Measurements from ENCODE around the gene NT5DC3.
"Not testable (repeated sequence)": the region's sequence is repeated elsewhere in the genome, so short reads cannot be mapped to it uniquely, and the experiment has no call there.

Gene NT5DC3

DNA sequence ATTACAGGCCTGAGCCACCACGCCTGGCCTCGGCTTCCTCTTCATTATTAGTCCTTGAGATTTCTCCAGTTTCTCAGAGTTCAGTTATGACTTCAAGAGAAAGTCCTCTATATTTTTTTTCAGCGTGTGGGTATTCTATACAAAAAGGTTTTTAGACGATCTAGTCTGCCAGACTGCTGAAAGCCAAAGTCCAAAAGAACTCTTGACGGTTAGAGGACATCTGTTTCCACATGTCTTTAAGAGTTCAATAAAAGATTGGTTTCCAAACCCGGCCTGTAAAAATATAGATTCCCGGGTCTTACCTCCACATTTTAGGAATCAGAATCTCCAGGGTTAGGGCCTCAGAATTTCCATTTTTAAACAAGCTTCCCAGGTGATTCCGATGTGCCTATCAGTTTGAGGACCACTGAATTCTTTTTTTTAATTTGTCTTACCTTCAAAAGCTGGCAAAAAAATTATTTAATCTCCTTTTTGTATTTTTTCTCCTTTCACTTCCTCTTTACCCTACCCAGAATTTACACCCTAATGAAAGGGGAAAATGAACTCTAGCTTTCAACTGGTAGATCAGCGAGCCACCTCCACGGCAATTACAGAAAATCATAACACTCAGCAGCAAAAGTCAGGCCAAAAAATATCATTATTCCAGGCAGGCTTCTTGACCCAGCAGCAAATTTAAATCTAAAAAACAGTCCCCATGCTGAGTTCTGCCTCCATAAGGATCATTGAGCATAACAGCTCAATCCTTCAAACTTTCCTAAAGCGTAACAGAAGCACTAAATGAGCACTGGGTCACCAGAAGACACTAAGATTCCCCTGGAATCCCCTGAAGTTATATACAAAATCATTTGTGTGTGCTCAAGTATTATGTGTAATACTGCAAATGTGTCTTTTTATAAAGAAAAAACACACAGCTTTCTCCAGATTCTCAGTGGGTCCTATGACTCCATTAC lies 8.7 kb downstream of the NT5DC3 start:
- DNase-seq, result no peak

GRCh38 chr12:103830730-103831320 lies 10.2 kb downstream of the NT5DC3 start:
- no peak for DNase-seq

DNA sequence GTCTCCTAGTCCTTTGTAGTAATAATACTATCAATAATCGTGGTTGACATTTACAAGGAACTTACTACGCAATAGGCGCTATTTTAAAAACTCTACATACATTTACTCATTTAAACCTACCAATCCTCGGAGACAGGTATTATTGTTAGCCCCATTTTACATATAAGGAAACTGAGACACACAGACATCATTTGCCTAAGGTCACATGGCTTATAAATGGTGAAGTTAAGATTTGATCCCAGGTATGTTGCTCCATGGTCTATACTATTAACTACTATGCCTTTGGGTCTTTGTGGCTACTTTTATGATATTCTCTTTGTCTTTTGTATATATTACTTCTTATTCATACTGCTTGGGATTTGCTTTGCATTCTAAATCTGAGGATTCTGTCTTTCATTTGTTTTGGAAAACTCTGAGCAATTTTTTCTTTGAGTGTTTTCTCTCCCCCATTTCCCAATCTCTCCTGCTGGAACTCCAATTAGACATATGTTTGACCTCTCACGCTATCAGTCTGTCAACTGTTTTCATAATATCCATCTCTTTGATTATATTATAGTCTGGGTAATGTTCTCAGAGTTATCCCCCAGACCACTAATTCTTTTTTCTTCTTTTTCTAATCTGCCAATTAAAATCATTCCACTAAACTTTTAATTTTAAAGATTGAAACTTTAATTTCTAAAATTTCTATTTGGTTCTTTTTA lies 10.9 kb downstream of the NT5DC3 start:
- no peak for DNase-seq

- DNase-seq, result no peak
Measured at GRCh38 chr12:103829092-103829491, 11.9 kb downstream of the NT5DC3 start.

DNA sequence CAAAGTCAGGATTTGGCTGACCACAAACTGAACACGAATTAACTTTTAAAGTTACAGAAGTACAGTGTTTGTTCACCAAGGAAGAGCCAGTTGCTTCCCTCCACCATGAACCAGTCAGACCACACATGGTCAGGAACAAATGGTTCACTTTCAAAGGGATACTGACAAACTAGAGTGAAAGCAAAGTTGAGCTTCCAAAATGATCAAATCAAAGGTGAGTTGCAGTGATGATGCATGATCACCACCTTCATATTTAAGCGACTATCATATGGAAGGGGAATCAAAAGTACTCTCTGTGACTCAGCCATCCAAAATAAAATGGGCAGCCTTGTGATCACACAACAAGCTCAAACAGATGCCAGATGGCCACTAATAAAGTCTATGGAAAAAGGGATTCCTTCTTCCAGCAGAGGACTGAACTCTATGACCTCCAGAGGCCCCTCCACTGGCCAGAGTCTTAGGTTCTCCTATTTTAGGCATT lies 13.1 kb downstream of the NT5DC3 start:
- no peak for DNase-seq

DNA sequence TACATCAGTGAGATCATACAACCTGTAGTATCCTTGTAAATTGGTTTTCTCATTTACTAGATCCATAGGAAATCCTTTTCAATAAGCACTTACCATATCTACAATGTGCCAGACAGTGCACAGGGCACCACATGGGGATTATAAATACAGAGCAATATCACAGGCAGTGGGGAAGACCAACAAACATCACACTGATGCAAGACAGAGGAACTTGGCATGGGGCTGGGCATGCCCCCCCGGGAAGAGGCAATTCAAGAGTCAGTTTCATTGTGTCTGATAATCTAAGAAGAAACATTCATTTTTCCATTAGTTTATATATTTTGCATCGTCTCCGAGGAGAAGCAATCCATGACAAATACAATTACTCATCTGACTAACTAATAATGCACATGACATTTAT lies 16.2 kb downstream of the NT5DC3 start:
- DNase-seq, result no peak

GRCh38 chr12:103824290-103824689 lies 16.7 kb downstream of the NT5DC3 start:
- DNase-seq, result no peak

- DNase-seq, result no peak
Measured at GRCh38 chr12:103823871-103824270, 17.2 kb downstream of the NT5DC3 start.

DNA sequence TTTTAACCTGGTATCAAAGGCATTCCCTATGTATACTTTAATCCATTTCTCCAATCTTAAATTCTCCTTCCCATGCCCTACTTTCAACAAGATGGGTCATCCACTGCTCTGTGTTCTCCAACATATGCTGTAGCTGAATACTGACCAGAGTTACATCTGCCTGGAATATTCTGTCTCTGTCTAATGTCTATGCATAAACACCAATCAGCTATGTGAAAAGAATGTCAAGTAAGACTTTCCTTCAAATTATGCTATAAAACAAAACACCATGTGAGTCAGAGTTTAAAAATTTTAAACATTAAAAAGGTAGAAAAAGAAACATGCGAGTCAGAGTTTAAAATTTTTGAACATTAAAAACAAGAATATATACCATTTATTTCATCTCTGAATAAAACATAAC lies 19.3 kb downstream of the NT5DC3 start:
- DNase-seq, result no peak

DNA sequence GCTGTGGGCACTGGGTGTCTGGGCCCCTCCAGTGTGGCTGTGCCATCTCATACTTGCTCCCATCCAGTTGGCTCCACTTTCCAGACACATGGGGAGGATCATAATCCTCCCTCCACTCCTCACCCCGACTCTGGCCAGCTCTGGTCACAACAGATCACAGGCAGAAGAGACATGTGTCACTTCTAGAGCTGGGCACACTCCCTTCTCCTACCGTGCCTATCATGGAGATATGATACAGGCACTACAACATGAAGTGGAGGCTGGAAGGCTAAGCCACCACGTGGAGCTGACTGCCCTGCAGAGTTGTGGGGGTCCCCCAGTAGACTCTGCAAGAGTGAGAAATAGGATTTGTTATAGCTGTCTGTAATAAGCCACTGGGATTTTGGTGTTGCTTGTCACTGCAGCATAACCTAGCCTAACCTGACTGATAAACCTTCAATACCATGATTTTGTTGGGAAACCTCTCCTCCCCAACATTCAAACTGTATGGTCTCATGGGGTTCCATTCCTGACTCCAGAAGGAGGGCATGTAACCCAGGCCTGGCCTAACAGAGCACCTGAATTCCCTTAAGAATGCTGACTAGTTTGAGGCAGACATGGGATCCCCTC lies 20.0 kb downstream of the NT5DC3 start:
- no peak for DNase-seq

GRCh38 chr12:103820361-103820760 lies 20.7 kb downstream of the NT5DC3 start:
- DNase-seq, result no peak

- DNase-seq, result no peak
Measured at GRCh38 chr12:103819892-103820291, 21.1 kb downstream of the NT5DC3 start.

- DNase-seq, result no peak
Measured at GRCh38 chr12:103819312-103819711, 21.7 kb downstream of the NT5DC3 start.

- no peak for DNase-seq
Measured at GRCh38 chr12:103817791-103818190, 23.2 kb downstream of the NT5DC3 start.

GRCh38 chr12:103816663-103817062 lies 24.4 kb downstream of the NT5DC3 start:
- no peak for DNase-seq

- DNase-seq, result no peak
Measured at GRCh38 chr12:103814436-103814835, 26.6 kb downstream of the NT5DC3 start.

- DNase-seq, result no peak
Measured at GRCh38 chr12:103813949-103814348, 27.1 kb downstream of the NT5DC3 start.

GRCh38 chr12:103813426-103813825 lies 27.6 kb downstream of the NT5DC3 start:
- no peak for DNase-seq

GRCh38 chr12:103812789-103813188 lies 28.2 kb downstream of the NT5DC3 start:
- DNase-seq, result no peak

- no peak for DNase-seq
Measured at GRCh38 chr12:103811791-103812190, 29.2 kb downstream of the NT5DC3 start.

DNA sequence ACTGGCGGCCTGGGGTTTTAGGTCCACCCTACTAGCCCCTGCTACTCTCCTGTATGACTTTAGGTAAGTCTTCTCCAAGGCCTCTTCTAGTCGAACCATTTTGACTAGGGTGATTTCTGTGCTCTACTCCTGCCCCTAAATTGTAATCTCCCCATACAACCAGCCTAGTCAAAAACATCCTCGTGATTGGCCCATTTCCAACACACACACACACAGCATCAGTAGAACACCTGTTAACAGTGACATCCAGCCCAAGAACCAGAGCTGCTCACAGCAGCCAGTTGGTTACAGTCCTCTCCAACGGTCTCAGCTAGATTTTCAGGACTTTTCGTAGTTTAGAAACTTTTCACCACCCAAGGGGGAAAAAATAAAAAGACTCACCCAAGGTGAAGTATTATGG lies 30.9 kb downstream of the NT5DC3 start:
- no peak for DNase-seq

DNA sequence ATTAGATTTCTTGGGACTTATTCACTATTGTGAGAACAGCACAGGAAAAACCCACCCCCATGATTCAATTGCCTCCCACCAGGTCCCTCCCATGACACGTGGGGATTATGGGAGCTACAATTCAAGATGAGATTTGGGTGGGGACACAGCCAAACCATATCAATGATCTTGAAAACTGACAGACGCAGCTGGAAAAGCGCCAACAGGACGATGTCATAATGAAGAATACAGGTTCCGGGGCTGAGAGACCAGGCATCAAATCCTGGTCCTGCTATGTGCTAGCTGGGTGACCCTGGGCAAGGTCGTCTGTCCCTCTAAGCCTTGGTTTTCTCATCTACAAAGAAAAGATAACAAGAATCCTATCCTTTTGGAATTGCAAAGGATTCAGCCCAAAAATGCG lies 31.4 kb downstream of the NT5DC3 start:
- DNase-seq, result not testable (repeated sequence)

GRCh38 chr12:103809154-103809553 lies 31.9 kb downstream of the NT5DC3 start:
- no peak for DNase-seq
